ENCODE measurements around the gene ANKLE2.

ANKLE2 gene

GRCh38 chr12:132677492-132677891, 84.1 kb downstream of the ANKLE2 start:
- DNase-seq: no peak

GRCh38 chr12:132675757-132676432, 85.7 kb downstream of the ANKLE2 start:
- no peak for DNase-seq
